Left forelimb (tissue), 1 donor: ENCODE results near the gene SORCS1.

ENCODE experiments used
- DNase-seq: peaks from one replicate; pipeline ENCODE4 v3.0.0-alpha.2; 2018; ENCODE audit warnings: low spot score

The SORCS1 gene

DNA sequence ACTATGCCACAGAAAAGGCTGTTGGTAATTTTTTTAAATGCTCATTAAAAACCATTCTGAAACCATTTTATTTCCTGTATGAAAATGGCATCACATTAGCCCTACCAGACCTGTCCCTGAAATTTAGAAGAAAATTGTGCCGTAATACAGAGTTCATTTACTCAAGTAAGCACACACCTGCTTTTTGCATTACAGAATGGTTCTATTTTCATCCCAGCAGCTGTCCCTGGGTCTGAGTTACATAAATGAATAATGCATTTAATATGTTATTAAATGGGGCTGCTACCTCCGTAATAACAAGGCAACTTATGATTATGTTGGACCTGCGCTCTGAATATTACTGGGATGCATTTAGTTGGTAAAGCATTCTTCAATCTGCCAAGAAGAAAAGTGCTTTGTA, 508.9 kb downstream of the SORCS1 start:
- no peak for DNase-seq

DNA sequence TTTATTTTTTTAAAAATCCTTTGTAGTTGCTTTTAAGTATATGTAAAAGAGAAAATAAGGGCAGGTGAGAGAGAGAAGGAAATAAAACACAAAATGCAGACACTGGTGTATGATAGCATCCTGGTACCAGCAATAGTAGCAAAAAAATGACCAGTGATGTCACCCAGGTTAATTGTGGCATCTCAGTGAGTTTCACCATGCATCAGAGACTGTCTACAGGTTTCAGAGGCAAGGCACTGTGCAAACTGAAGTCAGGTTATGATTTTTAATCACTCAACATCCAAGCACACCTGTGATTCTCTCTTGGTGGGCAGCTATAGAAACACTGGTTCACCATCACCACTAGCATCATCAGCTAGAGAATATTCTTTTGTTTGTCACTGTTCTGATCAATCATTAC, 509.3 kb downstream of the SORCS1 start:
- no peak for DNase-seq

DNA sequence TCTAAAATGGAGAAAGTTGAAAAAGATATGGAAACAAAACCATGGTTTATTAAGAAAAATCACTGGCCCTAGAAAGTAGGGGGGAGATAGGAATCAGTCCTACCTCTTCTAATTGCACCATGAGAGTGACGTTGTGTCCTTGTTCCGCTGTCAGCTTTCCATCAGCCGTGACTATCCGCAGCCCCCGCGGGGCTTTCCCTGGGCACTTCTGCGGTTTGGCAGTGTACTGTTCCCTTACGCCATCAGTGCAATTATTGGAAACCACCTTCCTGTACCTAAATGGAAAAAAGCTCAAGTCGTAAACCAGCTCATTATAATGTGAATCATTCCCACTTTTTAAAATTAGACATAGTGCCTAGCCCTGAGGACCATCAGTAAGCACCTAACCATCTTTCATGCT, 512.2 kb downstream of the SORCS1 start:
- DNase-seq = no peak

DNA sequence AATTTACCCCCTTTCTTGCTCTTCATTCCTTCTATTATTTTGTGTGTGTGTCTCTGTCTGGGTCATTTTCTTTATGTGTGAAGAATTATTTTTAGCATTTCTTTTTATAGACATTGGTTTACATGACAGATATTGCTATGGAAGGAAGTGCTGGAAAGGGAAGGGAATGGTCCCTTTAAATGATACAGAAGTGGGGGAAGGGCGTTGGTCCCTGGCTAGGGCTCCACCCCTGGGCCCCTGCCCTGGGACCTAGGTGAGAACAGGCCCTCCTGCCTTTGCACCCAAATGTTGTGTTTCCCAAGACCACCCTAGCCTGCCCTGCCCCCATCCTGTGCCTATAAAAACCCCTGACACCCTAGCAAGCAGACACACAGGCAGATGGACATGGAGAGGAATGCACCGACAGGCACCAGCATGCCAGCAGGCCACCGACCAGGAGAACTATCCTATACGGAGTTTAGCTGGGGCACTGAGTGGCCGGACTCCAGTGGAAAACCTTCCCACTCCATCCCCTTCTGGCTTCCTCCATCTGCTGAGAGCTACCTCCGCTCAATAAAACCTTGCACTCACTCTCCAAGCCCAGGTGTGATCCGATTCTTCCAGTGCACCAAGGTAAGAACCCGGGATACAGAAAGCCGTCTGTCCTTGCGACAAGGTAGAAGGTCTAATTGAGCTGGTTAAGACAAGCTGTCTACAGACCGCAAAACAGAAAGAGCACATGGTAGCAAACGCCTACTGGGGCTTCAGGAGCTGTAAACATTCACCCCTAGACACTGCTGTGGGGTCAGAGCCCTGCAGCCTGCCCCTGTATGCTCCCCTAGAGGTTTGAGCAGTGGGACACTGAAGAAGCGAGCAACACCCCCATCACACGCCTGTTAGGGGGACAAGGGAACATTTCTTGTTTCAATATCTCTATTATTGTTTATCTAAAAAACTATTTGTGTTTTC, 515.7 kb downstream of the SORCS1 start:
- no peak for DNase-seq

DNA sequence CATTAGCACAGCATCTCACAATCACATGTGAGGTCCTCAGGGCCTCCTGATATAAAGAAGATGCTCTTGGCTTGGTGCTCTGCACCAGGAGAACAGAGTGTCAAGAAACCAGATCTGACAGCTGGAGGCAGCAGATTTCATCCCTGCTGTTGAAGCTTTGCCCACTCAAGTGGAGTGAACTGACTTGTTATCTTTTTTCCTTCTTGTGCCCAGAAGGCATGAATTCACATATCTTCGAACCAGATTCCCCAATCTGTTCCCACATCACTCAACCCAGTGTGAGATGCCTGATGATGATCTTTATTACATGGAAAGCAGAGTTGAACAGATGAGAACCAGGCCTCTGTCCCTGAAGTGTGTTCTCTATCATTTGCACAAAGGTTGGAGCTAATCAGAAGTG, 521.0 kb downstream of the SORCS1 start:
- no peak for DNase-seq

DNA sequence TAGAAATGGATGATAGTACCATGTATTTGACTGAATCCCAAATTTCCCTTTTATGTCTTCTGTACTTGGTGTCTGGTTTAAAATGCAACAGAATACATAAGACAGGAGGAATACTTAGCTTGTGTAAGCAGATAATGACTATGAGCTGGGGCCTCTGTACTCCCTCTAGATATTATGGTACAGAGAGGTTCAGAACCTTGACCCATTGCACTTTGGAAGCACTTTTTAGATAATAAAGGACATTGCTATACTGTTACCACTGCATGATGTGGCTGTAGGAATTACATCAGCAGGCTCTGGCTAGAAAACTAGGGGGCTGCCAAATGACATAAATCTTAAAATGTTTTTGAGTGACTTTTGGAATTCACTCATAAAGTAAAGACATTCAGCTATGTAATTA, 526.6 kb downstream of the SORCS1 start:
- no peak for DNase-seq

DNA sequence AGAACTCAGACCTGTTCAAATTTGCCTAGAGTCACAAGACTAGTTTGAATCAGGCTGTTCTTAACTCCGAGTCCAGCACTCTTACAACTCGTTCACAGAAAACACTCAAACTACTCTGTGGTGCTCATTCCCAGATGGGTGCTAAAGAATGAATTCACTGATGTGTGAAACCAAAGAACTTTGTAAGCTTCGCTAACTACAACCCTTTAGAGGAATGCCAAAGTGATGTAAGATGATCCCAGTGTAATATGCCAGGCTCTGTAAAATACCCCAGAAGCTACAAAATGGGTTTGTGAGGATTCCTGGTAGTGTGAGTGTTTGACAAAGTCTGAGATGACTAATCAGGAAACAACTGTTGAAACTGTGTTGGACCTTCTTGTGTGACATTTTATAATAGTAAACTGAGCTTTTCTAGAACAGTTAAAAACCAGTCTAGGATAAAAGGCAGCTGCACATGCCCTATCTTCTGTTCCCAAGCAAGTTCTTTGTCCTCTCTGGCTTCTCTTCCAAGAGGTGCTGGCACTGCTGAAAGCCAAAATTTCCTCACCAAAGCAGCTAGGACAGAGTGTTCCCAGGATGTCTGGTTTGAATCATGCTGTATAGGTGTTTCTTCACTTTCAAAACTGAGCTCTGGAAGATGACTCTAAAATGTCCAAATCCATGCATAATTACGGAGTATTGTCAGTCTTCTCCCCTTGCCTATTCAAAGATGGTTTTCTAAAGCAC, 527.6 kb downstream of the SORCS1 start:
- DNase-seq = no peak

DNA sequence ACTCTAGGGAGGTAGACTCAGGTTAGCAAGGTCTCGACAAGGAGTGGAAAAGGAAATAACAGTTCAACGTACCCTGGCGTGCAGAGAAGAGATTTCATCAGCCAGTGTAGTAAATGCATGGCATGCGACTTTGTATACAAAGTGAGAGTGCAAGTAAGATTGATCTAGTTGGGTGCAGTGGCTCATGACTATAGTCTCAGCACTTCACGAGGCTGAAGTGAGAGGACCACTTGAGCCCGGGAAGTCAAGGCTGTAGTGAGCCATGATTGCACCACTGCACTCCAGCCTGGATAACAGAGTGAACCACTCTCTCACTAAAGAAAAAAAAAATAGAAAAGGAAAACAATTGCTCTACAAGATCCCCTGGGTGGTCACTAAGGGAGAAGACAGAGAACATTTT, 528.6 kb downstream of the SORCS1 start:
- DNase-seq = no peak

DNA sequence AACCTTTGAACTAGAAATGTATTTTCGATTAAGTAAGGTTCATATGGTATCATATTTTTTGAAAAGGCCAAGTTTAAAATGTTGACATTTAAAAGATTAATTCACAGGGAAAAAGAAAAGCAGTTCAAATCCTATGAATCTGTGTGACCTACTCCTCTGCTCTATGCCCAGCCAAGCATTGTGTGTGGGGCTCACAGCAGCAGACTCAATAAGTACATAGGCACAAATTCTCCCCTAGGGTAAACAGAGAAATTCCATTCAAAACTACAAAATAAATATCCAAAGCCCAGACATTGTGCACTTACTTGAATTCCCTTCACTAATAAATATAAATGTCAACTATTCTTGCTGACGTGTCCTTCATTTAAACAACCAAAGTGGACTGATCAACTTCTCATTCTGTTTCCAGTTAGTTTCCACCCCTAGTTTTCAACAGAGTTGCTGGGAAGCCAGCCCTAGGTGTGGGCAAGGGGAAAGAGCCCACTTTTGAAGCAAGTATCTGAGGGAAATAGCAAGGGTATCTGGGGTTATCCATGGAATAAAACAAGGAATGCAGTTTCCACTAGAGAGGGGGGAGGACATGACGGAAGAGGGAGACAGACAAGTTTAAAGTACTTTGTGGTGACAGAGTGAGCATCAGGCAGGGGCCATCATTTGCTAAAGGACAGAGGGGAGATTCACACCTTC, 533.3 kb downstream of the SORCS1 start:
- DNase-seq = no peak

DNA sequence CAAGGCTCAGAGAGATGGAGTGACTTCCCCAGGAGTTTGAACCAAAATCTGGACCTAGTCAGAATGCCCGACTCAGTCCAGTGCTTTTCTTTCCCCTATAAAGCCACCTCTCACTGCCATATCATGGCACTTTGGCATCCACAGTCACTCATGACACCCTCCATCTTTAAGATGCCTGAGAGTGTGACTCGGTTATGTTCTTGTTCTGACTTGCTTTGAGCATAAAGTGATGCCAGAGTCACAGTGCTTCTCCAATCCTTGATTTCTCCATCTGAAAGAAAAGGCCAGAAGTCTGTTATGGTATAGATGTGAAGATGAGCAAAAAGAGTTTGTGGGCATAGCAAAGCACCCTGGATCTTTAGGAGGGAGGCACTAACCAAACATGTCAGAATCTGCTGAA, 538.1 kb downstream of the SORCS1 start:
- no peak for DNase-seq

DNA sequence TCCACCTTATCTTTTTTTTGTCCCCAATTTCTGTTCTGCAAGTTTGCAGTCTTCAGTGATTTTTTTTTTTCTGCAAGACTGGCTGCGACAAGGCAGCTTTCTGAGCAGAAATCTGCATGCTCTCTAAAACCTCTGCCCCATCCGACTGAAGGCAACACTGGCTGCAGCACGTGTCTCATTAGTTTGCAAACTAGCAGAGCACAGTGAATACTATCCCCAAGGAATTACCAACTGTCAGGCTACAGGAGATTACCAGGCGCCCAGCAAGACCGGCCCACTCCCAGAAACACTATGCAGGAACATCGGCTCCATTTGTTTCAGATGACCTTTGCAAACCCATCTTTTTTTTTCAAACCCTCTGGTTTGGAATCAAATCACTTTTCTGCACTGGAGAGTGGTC, 538.8 kb downstream of the SORCS1 start:
- no peak for DNase-seq

DNA sequence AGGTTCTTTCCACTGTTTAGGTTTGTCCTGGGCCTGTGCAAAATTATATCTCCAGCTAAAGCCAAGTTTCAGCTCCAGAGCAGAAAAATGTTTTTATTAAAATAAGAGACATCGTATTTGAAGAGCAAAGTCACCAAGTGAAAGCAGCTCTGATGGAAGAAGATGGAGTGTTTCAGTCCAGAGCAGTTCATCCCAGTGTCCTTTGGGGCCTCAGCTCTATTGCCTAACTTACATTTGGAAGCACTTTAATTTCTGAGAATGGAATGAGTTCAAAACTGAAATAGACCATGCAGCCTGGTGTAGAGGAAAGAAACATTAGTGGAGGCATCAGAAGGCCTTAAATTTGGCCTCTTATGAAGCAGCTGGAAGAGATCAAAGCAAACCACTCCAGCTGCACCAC, 545.2 kb downstream of the SORCS1 start:
- DNase-seq = no peak

DNA sequence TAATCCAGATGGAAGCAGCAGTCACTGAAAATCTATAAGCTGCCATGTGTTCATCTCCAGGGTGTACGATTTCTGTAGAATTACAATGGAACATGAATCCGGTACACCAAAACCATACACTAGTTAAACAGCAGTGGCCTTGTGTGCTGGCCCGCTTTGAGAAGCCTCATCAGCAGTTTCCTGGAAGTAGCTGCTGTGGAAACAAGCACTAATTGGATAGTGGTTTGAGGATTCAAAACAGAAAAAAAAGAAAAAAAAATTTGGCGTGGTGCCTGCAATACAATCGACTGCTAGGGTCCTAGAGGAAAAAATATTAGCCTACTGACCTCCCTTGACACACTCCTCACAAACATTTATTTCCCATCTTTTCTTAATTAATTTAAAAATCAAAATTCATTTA, 545.9 kb downstream of the SORCS1 start:
- no peak for DNase-seq

DNA sequence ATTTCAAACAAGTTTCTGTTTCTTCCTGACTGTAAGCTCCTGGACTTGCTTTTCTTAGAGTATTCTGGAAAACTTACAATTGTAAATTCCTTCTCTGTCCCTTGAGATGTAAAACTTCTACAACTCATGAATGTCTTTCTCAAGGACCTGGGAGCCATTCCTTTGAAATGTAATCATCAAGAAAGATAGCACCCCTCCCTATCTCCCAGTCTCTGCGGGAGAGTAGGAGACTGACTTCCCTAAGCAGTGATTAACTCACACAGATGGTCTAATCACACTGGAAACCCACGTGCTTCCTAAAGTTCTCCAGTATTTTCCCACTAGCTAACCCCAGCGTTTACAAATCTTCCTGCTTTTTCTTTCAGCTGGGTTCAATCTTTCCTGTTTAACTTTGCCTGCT, 549.4 kb downstream of the SORCS1 start:
- DNase-seq = no peak

DNA sequence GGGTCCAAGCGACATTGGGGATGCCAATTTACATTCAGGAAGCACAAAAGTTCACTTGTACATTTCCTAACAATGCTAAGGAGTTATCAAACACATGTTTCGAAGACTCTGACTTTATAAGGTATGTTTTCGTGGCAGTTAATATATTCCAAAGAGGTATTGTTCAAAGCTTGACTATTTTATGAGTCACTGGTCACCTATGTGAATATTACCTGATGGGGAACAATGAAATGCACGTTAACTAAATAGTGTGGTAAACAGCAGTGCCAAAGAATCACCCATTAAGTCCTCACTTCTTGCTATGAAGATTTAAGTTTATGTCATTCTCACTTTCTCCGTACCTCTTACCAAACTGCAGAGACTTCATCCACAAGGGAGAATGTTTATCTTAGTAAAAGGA, 550.2 kb downstream of the SORCS1 start:
- DNase-seq = no peak

DNA sequence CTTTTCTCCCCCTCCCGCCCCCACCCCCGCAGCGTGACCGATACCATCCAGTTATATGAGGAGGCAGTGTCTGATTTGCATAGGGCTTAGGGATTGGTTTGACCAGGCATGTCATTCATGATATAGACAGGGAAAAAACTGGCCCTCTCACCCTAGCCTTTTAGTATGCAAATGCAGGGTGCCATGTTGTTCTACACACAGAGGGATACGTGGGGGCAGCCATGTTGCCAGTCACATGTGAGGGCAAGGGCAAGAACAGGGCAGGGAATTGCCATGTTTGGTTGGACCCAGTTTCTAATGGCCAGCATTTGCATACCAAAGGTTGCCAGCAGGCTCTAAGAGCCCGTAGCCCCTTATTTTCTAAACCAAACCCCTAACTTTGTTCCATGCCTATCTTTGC, 552.1 kb downstream of the SORCS1 start:
- DNase-seq = no peak

DNA sequence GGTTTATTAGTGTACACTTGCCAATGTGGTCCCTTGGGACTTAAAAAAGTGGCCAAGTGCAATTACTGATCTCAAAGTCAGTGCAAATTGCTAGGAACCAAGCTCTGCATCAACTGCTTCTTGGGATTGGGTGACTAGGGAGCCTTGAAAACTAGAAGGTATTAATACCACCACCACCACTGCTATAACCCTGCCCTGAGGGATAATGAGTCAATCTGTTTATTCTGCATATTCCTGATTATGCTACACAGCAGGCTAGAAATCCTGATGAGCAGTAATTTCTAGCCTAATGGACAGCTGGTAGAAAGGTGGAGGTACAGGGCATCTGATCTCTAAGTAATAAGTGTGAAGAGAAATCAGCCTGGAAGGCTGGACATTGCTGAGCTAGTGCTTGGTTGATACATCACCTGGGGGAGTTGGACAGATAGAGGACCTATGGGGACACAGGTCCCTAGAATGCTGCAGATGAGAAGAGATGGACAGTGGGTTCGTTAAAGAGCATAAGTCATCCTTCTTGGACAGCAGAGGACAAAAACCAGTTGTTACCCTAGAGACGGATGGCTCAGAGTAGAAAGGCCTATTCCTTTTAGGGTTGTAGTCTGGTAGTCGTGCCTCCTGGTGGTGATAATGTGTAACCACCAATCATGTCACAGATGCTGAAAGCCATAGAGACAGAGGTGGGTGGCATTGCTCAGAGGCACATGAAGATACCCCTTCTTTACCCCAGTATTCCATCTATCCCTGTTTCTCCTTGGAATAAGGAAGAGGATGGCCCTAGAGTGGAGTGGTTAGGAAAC, 554.8 kb downstream of the SORCS1 start:
- DNase-seq = no peak

DNA sequence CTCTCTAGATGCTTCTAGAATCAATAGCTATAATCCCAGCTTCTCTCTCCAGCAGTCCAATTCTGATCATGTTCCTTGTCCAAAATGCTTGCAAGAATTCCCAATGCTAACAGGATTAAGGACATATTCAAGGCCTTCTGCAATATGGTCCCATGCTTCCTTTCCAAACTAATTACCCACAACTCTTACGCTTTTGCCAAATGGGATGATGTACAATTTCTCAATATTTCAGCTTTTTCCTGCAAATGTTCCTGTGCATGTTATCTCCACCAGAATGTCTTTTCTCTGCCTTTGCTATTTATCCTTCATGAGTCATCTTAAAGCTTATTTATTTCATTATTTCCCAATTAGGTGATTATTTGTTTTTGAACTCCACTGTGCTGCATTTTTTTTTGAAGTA, 556.4 kb downstream of the SORCS1 start:
- no peak for DNase-seq

DNA sequence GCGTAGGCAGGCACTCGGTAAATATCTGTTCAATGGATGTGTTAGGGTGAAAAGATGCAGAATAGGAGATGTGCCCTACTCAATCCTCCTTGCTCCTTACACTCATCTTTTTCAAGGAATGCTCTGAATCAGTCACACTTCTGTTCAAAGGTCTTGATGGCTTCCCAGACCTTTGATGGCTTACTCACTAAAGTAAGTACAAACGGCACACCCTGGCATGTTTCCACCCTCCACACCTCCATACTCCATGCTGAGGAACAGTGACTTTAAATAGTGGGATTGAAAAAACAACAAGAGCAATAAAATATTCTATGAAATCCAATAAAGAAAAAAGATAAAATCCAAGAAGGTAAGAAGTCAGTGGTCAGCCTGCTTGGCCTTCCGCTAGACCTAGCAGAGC, 569.2 kb downstream of the SORCS1 start:
- no peak for DNase-seq

DNA sequence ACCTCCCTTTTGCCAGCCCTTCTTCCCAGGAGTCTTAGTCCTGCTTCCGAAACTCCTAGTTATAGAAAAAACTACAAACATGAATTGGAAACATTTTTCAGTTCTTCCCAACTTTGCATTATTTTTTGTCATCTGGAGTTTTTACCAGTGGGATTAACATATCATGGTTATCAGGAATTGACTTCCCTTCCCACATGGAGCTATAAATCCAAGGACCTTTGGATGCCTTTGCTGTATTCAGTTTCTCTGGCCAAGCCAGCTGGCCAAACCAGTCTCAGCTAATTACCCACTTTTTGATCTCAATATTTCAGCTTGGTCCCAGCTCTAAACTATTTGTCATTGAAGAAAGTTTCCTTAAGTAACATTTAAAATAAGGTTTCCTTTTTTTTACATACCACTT, 570.6 kb downstream of the SORCS1 start:
- no peak for DNase-seq

DNA sequence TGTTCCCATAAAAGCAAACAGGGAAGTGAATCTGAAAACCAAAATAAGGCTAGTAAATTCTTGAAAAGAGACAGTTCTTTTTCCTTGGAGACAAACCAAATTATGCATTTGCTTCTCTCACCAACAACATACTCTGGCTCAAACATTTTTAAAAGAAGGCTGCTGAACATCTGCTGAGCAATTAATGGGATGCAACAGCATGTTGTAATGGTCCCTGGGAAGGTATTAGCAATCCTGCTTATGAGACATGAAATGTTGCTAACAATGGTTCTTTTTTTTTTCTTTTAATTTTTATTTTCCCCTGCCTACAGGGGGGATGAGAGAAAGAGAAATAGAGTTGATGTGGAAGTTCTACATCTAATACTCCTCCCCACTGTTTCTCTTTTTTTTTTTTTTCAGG, 572.1 kb downstream of the SORCS1 start:
- DNase-seq = no peak

DNA sequence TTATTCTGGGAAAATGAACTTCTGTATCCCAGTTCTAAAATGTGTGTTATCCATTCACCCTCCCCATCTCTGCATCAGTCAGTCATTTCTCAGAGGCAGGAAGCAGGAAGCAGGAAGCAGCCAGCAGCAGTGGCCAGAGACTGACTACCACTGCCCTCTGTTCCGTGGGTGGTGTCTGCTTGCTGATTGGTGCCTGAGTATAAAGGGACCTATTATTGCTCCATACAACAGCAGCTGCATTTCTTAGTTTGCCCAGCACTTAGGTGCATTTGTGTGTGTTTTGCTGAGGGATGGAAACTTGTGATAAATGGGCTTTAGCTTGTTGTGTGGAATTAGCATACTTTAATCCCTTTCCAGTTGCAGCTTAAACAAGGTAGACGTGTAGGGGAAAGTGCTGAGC, 582.2 kb downstream of the SORCS1 start:
- no peak for DNase-seq
